Activated naive CD4-positive, alpha-beta T cell treated with Interleukin-2 at 50 U/mL for 16 hours (primary cell): ENCODE measurements around the gene CNDP1.
A peak's percentile ranks its signal among the peaks of the same experiment; 100 is the strongest.

Experiments used
- DNase-seq: peaks from one replicate; pipeline ENCODE4 v3.0.0-alpha.2; 2020

CNDP1 gene

DNA sequence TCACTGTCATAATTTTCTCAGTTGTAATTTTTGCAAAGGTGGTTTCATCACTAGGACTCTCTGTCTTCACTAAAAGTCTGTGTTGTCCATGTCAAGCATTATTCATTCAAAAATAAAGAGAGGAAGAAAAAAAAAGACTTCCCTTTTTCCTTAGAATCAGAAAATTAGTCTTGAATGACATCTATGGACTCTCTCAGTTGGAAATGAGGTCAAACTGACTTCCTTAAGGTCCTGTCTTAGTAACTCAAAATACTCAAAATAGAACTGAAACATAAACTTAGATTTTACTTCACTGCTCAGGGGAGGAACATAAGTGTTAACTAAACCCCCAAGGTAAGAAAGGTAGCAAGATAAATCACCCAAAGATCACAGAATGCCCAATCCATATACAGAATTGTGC is 61.1 kb downstream of the CNDP1 start:
- no peak for DNase-seq

DNA sequence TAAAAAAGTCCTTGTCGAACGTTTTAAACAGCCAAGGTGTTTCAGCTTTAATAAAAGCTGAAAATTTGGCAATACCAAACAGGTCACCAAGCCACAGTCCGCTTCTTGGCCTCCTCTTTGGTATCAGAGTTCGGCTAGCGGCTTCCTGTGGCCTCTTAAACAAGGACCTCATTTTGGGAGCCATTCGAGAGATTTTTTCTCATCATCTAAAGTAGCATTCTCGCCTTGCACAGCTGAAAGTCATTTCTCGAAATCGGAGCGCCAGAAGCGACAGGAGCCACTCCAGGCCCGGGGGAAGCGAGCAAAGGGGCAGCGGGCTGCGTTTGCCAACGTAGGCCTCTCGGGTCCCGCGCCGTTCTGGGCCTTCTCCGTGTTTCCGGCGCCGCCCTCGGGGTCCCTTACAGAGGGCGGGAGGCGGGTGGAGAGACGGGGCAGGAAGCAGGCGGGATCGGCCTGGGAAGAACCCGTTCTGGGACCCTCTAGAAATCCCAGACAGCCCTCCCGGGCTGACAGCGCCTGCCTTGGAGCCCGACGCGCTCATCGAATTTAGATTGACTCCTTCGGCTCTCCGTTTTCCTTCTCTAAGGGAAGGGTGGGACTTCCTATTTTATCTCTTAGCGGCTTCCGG is 62.8 kb downstream of the CNDP1 start:
- DNase-seq, result peak; percentile 74

DNA sequence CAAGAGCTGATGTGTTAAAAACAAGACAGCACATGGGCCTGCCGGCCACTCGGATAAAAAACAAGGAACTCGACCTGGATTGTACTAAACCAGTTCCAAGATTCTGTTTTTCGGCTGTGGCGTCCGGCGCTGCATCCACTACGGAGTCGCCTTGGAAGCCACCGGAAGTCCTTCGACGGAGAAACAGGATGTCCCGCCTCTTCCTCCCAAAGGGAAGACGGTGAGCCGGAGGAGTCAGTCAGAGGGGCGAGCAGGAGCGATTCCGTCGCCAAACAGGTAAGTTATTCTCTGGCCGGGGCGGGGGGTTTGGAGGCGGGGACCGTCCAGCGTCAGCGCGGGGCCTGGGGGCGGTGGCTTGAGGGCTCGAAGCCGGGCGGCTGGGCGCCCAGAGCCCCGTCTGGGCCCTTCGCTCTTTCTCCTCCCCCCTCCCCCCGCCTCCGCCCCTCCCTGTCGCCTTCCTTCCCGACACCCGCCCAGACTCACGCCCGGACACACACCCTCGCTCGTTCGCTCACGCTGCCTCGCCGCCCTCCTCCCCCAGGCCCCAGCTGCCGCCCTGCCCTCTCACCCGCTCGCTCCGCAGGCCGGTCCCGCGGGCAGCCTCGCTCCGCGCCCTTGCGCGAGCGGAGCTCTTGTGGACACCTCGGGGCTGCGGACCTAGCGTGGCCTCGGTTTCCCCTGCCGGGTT is 63.5 kb downstream of the CNDP1 start, which contains the start of gene ZNF407:
ZNF407 (plus strand) TSS at position 209 of the 688 bp plus-strand sequence. CDS start 33,150 bp downstream, outside the sequence.
- peak; percentile 88 for DNase-seq

GRCh38 chr18:74598350-74599001 is 64.2 kb downstream of the CNDP1 start:
- peak; percentile 70 for DNase-seq

DNA sequence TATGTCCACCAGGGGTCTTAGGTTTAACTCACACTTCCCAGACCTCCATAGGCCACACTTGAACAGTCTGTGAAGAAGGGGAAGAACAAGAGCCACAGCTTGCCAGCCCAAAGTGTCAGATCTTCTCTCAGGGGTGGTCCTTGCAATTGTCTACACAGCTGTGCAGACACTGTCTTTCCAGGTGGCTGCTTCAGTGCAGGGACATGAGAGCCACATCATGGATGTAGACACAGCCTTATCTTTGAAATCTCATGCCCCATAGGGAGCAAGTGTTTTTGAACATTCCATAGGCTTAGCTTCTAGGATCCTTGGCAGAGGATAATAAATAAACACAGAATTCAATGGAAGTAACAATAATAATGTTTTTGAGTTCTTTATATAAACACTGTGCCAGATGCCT is 70.1 kb downstream of the CNDP1 start:
- DNase-seq, result no peak

GRCh38 chr18:74604774-74605173 is 70.5 kb downstream of the CNDP1 start:
- no peak for DNase-seq

GRCh38 chr18:74608681-74609080 is 74.4 kb downstream of the CNDP1 start:
- no peak for DNase-seq

GRCh38 chr18:74609535-74609934 is 75.2 kb downstream of the CNDP1 start:
- DNase-seq, result no peak

DNA sequence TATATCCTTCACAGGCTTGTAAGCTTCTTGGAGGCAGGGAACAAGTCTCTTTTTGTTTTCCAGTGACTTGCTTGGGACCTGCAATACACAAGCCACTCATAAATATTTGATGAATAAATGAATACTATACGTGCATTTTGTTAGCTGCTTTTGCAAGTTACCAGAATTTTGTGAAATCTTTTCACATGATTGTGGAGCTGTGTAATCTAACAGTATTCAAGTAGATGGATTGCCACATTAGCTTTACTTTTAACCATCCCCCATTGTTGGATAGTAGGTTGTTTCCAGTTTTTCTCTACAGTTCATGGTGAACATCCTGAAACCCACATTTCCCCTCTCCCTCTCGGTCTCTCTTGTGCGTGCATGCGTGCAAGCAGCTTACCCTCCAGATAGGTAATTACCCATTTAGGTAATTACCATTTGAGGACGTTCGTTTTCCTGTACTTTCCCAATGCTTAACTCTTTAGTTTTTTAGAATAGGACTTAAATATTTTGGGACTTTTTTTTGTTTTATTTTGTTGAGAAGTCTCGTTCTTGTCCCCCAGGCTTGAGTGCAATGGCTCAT is 75.8 kb downstream of the CNDP1 start:
- DNase-seq, result no peak

- DNase-seq, result no peak
Measured at GRCh38 chr18:74610860-74611259, 76.6 kb downstream of the CNDP1 start.

- DNase-seq, result no peak
Measured at GRCh38 chr18:74611765-74612164, 77.5 kb downstream of the CNDP1 start.

DNA sequence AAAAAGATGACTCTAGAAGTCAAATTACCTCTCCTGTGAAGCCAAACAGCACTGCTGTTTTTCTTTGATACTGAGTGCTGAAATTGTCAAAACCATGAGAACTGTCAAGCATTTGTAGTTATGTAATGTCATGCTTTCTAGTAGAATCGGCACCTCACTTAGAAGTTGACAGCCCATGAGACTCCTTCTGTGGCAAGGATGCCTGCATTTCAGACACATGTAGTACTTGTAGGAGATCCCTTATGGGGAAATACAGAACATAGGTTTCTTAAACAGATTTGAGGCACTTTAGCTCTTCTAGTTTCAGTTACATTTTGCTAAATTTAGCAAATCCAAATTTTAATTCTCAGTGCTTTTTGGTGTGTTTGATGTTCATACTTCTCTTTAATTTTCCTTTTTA is 79.1 kb downstream of the CNDP1 start:
- no peak for DNase-seq

GRCh38 chr18:74616494-74616893 is 82.2 kb downstream of the CNDP1 start:
- no peak for DNase-seq

DNA sequence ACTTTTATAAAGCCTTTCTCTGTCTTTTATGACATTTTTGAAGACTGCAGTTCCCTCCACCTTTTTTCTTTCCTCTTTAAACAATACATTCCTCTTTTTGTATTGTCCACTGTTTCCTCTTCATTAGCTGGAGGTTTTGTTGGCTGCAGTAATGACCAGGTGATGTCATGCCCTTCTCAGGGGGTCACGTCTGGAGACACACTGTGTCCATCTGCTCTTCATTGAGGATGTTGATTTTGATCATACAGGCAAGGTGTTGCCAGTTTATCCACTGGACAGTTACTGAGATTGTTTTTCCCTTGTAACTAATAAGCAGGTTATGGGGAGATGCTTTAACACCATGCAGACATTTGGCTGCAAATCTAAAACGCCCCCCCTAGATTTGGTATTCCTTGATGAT is 83.2 kb downstream of the CNDP1 start:
- no peak for DNase-seq

DNA sequence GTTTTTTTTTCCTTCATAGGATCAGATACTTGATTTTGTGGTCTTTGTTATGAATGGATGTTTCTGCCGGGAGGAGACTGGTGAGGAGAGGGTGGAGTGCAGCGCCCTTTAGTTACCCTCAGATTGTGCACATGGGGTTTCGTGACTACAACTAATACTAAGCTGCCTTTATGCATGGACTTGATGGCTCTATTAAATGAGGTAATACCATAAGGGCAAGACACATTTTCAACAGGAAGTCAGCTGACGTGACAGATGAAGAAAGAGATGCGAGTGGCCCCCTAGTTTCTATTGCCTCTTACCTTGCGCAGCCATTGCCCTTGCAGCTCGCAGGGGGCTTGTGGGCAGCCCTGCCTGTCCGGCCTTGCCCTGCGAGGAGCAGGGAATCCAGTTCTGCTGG is 87.8 kb downstream of the CNDP1 start:
- no peak for DNase-seq

GRCh38 chr18:74623047-74623816 is 88.9 kb downstream of the CNDP1 start:
- no peak for DNase-seq

DNA sequence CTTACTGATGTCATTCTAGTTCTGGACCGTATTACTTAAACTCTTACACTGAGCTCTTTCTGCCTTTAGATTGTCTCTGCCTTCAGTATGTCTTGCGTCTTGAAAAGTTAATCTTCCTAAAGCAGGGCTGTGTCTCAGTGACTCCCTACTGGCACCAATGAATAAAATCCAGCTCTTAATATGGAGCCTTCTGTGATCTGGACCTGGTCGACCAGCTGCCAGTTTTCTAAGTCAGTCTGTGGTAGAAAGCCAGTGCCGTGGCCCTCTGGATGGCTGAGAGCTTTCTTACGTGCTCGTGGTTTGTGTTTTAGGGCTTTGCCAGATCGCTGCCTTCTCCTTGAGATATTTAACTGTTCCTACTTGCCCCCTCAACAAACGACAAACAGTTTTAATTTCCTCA is 90.2 kb downstream of the CNDP1 start:
- no peak for DNase-seq

GRCh38 chr18:74625157-74625556 is 90.9 kb downstream of the CNDP1 start:
- DNase-seq, result no peak

GRCh38 chr18:74626049-74626874 is 92.0 kb downstream of the CNDP1 start:
- no peak for DNase-seq

DNA sequence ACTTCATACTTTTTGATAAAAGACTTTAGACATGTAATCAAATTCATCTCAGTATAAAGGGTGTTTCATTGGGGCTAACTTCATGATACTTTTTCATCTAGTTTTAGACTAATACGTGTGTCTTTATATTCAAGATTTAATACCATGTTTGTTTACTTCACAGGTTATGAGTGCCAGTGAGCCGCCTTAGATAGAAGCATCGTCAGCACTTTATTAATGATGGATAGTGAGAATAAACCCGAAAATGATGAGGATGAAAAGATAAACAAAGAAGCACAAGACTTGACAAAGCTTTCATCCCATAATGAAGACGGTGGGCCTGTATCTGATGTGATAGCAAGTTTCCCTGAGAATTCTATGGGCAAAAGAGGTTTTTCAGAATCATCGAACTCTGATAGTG is 96.5 kb downstream of the CNDP1 start:
- DNase-seq, result no peak

GRCh38 chr18:74631212-74631611 is 96.9 kb downstream of the CNDP1 start:
- no peak for DNase-seq
